GM12875 (cell line): ENCODE results near the gene OR6M1.

ENCODE experiments used
- H3K4me3 ChIP-seq: one replicate; pipeline ENCODE4 v1.5.1; 2011; ENCODE audit warnings: low read depth, low read length, control low read depth
- CTCF ChIP-seq: IDR thresholded peaks from 2 replicates; pipeline ENCODE4 v1.5.1; 2011; ENCODE audit warnings: low read depth, mild to moderate bottlenecking, control low read depth, inconsistent platforms, low read length, moderate library complexity, borderline replicate concordance; ENCODE audit not compliant: insufficient read depth

OR6M1 gene

GRCh38 chr11:123783536-123783935 is 22.6 kb downstream of the OR6M1 start:
- no peak for TF ChIP-seq CTCF

GRCh38 chr11:123778511-123778910 is 27.6 kb downstream of the OR6M1 start:
- TF ChIP-seq CTCF, result no peak
- no peak overlapping the region for H3K4me3 ChIP-seq

More at GRCh38 chr11:123783536-123783935, 22.6 kb downstream of the OR6M1 start:
- H3K4me3 ChIP-seq, result no peak overlapping the region

DNA sequence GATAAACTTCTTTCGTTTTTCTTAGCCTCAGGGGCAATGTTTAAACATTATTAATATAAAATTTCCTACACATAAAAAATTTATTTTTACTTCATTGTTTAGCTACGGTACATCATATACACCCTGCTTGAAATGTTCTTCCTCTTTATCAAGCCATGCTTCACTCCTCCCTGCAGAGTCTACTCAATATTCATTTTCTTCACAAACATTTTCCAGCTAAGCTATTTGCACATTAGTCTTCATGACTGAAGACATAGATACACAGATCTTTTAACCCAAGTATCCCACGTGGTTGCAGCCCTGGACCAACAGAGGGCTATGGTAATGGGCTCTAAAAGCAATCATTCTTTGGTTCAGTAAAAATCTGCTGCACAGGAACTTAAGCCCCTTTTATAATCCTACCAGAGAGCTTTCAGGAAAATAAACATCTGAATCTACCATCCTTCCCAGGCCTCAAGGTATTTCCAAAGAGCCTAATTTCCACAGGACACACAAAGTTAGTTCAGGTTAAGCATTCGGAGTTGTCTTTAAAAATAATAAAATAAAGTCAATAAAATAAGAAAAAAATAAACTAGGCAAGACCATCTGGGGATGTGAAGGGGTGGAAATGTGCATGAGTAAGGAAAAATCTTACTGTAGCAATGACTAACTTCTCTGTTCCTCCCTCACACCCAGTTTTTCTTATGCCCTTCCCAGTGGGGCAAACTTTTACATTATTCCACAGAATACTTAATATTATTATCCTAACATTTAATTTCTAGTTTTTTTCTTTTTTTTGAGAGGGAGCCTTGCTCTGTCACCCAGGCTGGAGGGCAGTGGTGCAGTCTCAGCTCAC is 30.2 kb downstream of the OR6M1 start:
- TF ChIP-seq CTCF, result no peak
- no peak overlapping the region for H3K4me3 ChIP-seq

GRCh38 chr11:123775289-123775688 is 30.9 kb downstream of the OR6M1 start:
- TF ChIP-seq CTCF, result no peak
- H3K4me3 ChIP-seq, result no peak overlapping the region

GRCh38 chr11:123773959-123774358 is 32.2 kb downstream of the OR6M1 start:
- no peak for TF ChIP-seq CTCF
- H3K4me3 ChIP-seq, result no peak overlapping the region

GRCh38 chr11:123773026-123773425 is 33.1 kb downstream of the OR6M1 start:
- no peak overlapping the region for H3K4me3 ChIP-seq
- TF ChIP-seq CTCF, result no peak

GRCh38 chr11:123771664-123772063 is 34.5 kb downstream of the OR6M1 start:
- no peak for TF ChIP-seq CTCF

More at GRCh38 chr11:123771664-123772063, 34.5 kb downstream of the OR6M1 start:
- no peak overlapping the region for H3K4me3 ChIP-seq
